ENCODE measurements around the gene TMEM79.

- TF ChIP-seq POLR2A (IDR thresholded peaks at IDR 0.05) (no peak), POLR2AphosphoS5 (IDR thresholded peaks at IDR 0.05) (no peak)
- TF ChIP-seq, protein P1, sequence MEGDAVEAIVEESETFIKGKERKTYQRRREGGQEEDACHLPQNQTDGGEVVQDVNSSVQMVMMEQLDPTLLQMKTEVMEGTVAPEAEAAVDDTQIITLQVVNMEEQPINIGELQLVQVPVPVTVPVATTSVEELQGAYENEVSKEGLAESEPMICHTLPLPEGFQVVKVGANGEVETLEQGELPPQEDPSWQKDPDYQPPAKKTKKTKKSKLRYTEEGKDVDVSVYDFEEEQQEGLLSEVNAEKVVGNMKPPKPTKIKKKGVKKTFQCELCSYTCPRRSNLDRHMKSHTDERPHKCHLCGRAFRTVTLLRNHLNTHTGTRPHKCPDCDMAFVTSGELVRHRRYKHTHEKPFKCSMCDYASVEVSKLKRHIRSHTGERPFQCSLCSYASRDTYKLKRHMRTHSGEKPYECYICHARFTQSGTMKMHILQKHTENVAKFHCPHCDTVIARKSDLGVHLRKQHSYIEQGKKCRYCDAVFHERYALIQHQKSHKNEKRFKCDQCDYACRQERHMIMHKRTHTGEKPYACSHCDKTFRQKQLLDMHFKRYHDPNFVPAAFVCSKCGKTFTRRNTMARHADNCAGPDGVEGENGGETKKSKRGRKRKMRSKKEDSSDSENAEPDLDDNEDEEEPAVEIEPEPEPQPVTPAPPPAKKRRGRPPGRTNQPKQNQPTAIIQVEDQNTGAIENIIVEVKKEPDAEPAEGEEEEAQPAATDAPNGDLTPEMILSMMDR (IDR thresholded peaks at IDR 0.05): no peak
Observed at GRCh38 chr1:156320560-156320959, 36.4 kb downstream of the TMEM79 start.

All from suprapubic skin (tissue), 4 donors.